MCF 10A (cell line): ENCODE measurements around the gene PEMT. TPM values are rescaled to one million over a fixed set of nuclear protein-coding genes. Genes with fewer than 3 reads are reported as not detected.

Source experiments
- BruUV-seq: library from RNA; stranded (reverse); fragments of 400-500 nt; replicated peaks from 2 replicates; lab custom pipeline; 2021; lab: Mats Ljungman, UMichigan
- CTCF ChIA-PET: fragments of 300-600 bp; sonication (Branson Sonifier 250); formaldehyde crosslinking; extraction: SDS; loops from one replicate; lab custom pipeline; 2021; ENCODE audit warnings: antibody characterized with exemption, inconsistent platforms; lab: Yijun Ruan, JAX
- POLR2A ChIA-PET: fragments of 300-600, 350-650 bp; sonication (Branson Sonifier 250); formaldehyde crosslinking; extraction: SDS; loops from one replicate; lab custom pipeline; 2020; ENCODE audit warnings: antibody characterized with exemption, inconsistent platforms; lab: Yijun Ruan, JAX
- DNase-seq: peaks from one replicate; pipeline ENCODE4 v3.0.0-alpha.2; 2018; ENCODE audit not compliant: unreplicated experiment
- H3K27ac Mint-ChIP-seq: one replicate; pipeline ENCODE4 v1.8.0; 2022; ENCODE audit warnings: mild to moderate bottlenecking, low read depth, mixed read lengths; ENCODE audit not compliant: unreplicated experiment
- H3K27me3 Mint-ChIP-seq: one replicate; pipeline ENCODE4 v1.8.0; 2022; ENCODE audit warnings: mixed read lengths; ENCODE audit not compliant: insufficient read depth, unreplicated experiment
- H3K36me3 Mint-ChIP-seq: one replicate; pipeline ENCODE4 v1.8.0; 2022; ENCODE audit warnings: mild to moderate bottlenecking, moderate library complexity, mixed read lengths; ENCODE audit not compliant: insufficient read depth, unreplicated experiment
- H3K4me1 Mint-ChIP-seq: one replicate; pipeline ENCODE4 v1.8.0; 2022; ENCODE audit warnings: mixed read lengths; ENCODE audit not compliant: insufficient read depth, unreplicated experiment
- H3K4me3 Mint-ChIP-seq: one replicate; pipeline ENCODE4 v1.8.0; 2022; ENCODE audit warnings: mild to moderate bottlenecking, moderate library complexity, mixed read lengths; ENCODE audit not compliant: unreplicated experiment
- H3K9me3 Mint-ChIP-seq: one replicate; pipeline ENCODE4 v1.8.0; 2022; ENCODE audit warnings: mixed read lengths; ENCODE audit not compliant: unreplicated experiment
- intact Hi-C: fragments of 100-400 bp; cut with micrococcal nuclease; formaldehyde crosslinking; loops from 2 replicates; pipeline ENCODE4 v1.14.1; 2022
- total RNA-seq: library from RNA; stranded (reverse); gene quantifications from 2 replicates; pipeline ENCODE4 v1.2.3, GENCODE V29; 2022
- TF ChIP-seq, protein P1 (sequence below): fragments of 200-600 bp; IDR thresholded peaks from one replicate; pipeline ENCODE4 v1.8.0; 2022; ENCODE audit warnings: antibody characterized with exemption, mild to moderate bottlenecking; ENCODE audit not compliant: unreplicated experiment

The PEMT gene
- total RNA-seq, 1 experiment from 2014 or later = 49.8 TPM

DNA sequence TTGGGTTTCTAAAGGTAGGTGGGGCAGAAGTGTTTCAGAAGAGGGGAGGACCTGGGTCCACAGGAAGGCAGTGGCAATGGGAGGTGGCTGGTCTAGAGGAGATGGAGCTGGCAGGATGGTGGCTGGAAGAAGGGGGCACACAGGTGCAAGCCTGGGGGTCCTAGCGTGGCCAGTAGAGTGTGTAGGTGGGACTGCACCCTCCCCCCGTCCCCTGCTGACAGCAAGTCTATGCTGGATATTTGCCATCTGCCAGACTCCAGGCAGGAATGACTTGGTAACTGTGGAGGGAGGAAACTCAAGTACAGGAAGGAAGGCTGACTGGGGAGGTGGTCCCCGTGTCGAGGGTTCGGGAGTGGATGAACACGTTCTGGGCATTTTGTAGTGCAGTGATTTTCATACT lies 106.1 kb downstream of the PEMT start:
- ChIA-PET POLR2A (no interaction called here), CTCF (no interaction called here)
- H3K27me3 Mint-ChIP-seq = no peaks in the 10 kb centered on the region
- H3K36me3 Mint-ChIP-seq = peaks cover 37% of the 10 kb centered on the region
- no peaks in the 10 kb centered on the region for H3K9me3 Mint-ChIP-seq
- no peak overlapping the region for H3K4me3 Mint-ChIP-seq
- intact Hi-C loops = no loop called here
- no peak for DNase-seq
- BruUV-seq = no TSS peak
- no peak overlapping the region for H3K27ac Mint-ChIP-seq
- H3K4me1 Mint-ChIP-seq = peaks cover 13% of the 10 kb centered on the region
- TF ChIP-seq, protein P1, sequence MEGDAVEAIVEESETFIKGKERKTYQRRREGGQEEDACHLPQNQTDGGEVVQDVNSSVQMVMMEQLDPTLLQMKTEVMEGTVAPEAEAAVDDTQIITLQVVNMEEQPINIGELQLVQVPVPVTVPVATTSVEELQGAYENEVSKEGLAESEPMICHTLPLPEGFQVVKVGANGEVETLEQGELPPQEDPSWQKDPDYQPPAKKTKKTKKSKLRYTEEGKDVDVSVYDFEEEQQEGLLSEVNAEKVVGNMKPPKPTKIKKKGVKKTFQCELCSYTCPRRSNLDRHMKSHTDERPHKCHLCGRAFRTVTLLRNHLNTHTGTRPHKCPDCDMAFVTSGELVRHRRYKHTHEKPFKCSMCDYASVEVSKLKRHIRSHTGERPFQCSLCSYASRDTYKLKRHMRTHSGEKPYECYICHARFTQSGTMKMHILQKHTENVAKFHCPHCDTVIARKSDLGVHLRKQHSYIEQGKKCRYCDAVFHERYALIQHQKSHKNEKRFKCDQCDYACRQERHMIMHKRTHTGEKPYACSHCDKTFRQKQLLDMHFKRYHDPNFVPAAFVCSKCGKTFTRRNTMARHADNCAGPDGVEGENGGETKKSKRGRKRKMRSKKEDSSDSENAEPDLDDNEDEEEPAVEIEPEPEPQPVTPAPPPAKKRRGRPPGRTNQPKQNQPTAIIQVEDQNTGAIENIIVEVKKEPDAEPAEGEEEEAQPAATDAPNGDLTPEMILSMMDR = no peak

DNA sequence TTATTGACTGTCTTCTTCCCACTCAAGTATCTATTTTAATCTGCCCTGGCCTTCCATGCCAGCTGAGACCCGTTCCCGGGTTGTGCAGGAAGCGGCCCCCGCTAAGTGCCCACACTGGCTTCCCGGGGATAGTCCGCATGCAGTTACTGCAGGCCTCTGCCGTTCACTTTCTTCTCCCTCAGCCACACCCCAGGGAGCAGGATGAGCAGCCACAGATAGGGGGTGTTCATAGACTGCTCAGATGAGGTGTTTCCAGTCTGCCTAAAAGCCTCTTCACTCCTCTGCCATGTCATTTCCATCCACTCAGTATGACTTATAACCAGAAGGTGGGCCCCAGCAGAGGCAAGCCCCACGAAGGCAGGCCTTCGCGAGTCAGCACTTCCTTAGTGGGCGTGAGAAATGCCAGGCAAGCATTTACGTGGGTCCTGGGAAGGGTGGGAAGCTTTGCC lies 107.0 kb downstream of the PEMT start:
- ChIA-PET CTCF (no interaction called here), POLR2A (no interaction called here)
- H3K4me3 Mint-ChIP-seq = no peak overlapping the region
- peaks cover 39% of the 10 kb centered on the region for H3K36me3 Mint-ChIP-seq
- no peaks in the 10 kb centered on the region for H3K9me3 Mint-ChIP-seq
- DNase-seq = no peak
- no peaks in the 10 kb centered on the region for H3K27me3 Mint-ChIP-seq
- intact Hi-C loops = no loop called here
- TF ChIP-seq, protein P1 = no peak
- BruUV-seq = no TSS peak
- H3K4me1 Mint-ChIP-seq = peaks cover 16% of the 10 kb centered on the region
- no peak overlapping the region for H3K27ac Mint-ChIP-seq

DNA sequence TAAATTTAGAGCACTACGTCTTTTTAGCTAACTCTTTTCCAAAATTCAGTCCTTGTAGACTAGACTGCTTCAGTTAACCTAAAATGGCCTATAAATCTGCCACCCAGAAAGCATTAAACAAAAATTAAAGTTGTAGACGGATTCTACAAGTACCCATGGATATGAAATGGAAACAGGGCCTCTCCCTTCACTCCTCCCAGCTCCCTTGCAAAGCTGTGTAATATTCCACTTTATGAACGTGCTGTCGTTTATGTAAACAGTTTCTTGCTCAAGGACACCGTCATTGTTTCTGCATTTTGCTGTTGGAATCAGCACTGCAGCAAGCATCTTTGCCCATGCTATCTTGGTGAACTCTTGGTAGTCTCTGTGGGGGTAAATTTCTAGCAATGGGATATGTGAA lies 109.6 kb downstream of the PEMT start:
- BruUV-seq = no TSS peak
- Mint-ChIP-seq H3K27ac (no peak overlapping the region), H3K4me3 (no peak overlapping the region), H3K36me3 (peaks cover 19% of the 10 kb centered on the region), H3K4me1 (peaks cover 16% of the 10 kb centered on the region), H3K27me3 (no peaks in the 10 kb centered on the region), H3K9me3 (no peaks in the 10 kb centered on the region)
- intact Hi-C loops = no loop called here
- DNase-seq = no peak
- ChIA-PET CTCF (interaction anchor here (0.6 to 1.5 kb wide), 2 partner anchors 99 to 160 kb away, joined by 4 read pairs; no protein-coding TSS in a partner anchor), POLR2A (no interaction called here)
- TF ChIP-seq, protein P1 = no peak

DNA sequence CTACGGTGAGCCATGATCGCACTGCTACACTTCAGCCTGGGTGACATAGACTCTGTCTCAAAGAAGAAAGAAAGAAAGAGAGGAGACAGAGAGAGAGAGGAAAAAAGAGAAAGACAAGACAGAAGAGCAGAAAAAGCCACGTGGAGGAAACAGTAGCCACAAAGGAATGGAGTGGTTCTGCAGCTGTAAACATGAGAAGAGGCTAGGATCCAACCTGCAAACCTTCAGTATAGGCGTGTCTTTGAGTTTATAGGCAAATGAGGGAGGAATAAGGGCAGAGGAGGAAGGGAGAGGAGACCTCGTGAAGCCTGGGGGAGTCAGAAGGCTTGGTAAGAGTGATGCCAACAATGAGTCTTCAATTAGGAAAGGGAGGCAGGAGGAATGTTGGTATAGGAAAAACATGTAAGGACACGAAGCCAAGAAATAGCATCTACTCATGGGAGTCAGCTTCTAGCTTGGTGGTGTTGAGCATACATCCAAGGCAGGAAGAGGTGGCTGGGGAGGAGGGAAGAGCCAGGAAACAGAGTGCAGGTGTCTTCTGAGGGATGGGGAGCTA lies 110.8 kb downstream of the PEMT start:
- H3K4me3 Mint-ChIP-seq = no peak overlapping the region
- no peak for DNase-seq
- peaks cover 16% of the 10 kb centered on the region for H3K4me1 Mint-ChIP-seq
- H3K27me3 Mint-ChIP-seq = peaks cover 3% of the 10 kb centered on the region
- no TSS peak for BruUV-seq
- H3K27ac Mint-ChIP-seq = no peak overlapping the region
- ChIA-PET POLR2A (interaction anchor here (0.6 kb wide), 2 partner anchors 114 to 183 kb away, joined by 3 to 4 read pairs; no protein-coding TSS in a partner anchor), CTCF (interaction anchor here (0.5 to 1.5 kb wide), 5 partner anchors 13 to 221 kb away, joined by 3 to 4 read pairs (median 3); no protein-coding TSS in a partner anchor)
- H3K36me3 Mint-ChIP-seq = peaks cover 19% of the 10 kb centered on the region
- TF ChIP-seq, protein P1 = no peak
- no peaks in the 10 kb centered on the region for H3K9me3 Mint-ChIP-seq
- intact Hi-C loops = no loop called here
